GM19372 (cell line): ENCODE results near the gene TMEM145.
A peak's percentile ranks its signal among the peaks of the same experiment; 100 is the strongest.
"Not testable (repeated sequence)": the region's sequence is repeated elsewhere in the genome, so short reads cannot be mapped to it uniquely, and the experiment has no call there.

Experiments used
- ATAC-seq: cut with Tn5 transposase; IDR thresholded peaks from one replicate; pipeline ENCODE4 v1.9.1; 2021; ENCODE audit warnings: mild to moderate bottlenecking, low read depth, moderate library complexity; ENCODE audit not compliant: unreplicated experiment

Gene TMEM145

GRCh38 chr19:42313096-42313839 is at the start of gene TMEM145:
Gene TMEM145, plus strand, starts transcription at chr19:42313309. Its CDS starts 68 bp downstream, at chr19:42313377.
- ATAC-seq, result no peak

- ATAC-seq, result not testable (repeated sequence)
Observed at GRCh38 chr19:42266105-42266504, 47.0 kb upstream of the TMEM145 start.

- not testable (repeated sequence) for ATAC-seq
Observed at GRCh38 chr19:42266928-42267603, 46.0 kb upstream of the TMEM145 start.

GRCh38 chr19:42267644-42268141 is 45.4 kb upstream of the TMEM145 start:
- ATAC-seq, result no peak

- ATAC-seq, result peak; percentile 47
Observed at GRCh38 chr19:42268142-42268703, 44.9 kb upstream of the TMEM145 start.

GRCh38 chr19:42268704-42269477 is 44.2 kb upstream of the TMEM145 start, which contains the start of gene CIC:
Gene CIC, plus strand, starts transcription at chr19:42269252. Its CDS starts 2,532 bp downstream, at chr19:42271784.
- ATAC-seq, result peak; percentile 78

GRCh38 chr19:42269478-42270345 is 43.4 kb upstream of the TMEM145 start:
- ATAC-seq, result no peak

- no peak for ATAC-seq
Observed at GRCh38 chr19:42270346-42271044, 42.6 kb upstream of the TMEM145 start.

GRCh38 chr19:42271045-42271419 is 42.1 kb upstream of the TMEM145 start:
- ATAC-seq, result no peak

GRCh38 chr19:42271861-42272534 is 41.1 kb upstream of the TMEM145 start:
- no peak for ATAC-seq

GRCh38 chr19:42272535-42272897 is 40.6 kb upstream of the TMEM145 start:
- no peak for ATAC-seq

GRCh38 chr19:42272989-42273406 is 40.1 kb upstream of the TMEM145 start:
- ATAC-seq, result no peak

GRCh38 chr19:42273407-42274064 is 39.6 kb upstream of the TMEM145 start:
- no peak for ATAC-seq

- no peak for ATAC-seq
Observed at GRCh38 chr19:42274065-42274682, 38.9 kb upstream of the TMEM145 start.

- no peak for ATAC-seq
Observed at GRCh38 chr19:42275103-42275502, 38.0 kb upstream of the TMEM145 start.

- no peak for ATAC-seq
Observed at GRCh38 chr19:42275517-42275916, 37.6 kb upstream of the TMEM145 start.

- no peak for ATAC-seq
Observed at GRCh38 chr19:42276284-42276683, 36.8 kb upstream of the TMEM145 start.

- ATAC-seq, result no peak
Observed at GRCh38 chr19:42276821-42277220, 36.3 kb upstream of the TMEM145 start.
